Neutrophil (primary cell): Measurements from ENCODE around the gene GAL.

ENCODE experiments used
- H3K27ac ChIP-seq: fragments of 200-600 bp; sonication (generic); 2 replicates; pipeline ENCODE4 v1.5.1; 2016; ENCODE audit warnings: mild to moderate bottlenecking, moderate library complexity
- H3K27me3 ChIP-seq: fragments of 200-600 bp; sonication (generic); 2 replicates; pipeline ENCODE4 v1.6.0; 2016; ENCODE audit warnings: mild to moderate bottlenecking
- H3K36me3 ChIP-seq: fragments of 200-600 bp; sonication (generic); 2 replicates; pipeline ENCODE4 v1.5.1; 2017
- H3K4me1 ChIP-seq, 2 experiments: fragments of 200-600 bp in 1 of 2; sonication (generic) in 1 of 2; 1 replicate in 1 of 2; 2 replicates in 1 of 2; pipeline versions ENCODE4 v1.5.1 to v1.6.1; 2013 to 2016; ENCODE audit warnings: low read depth in 1 of 2, low read length in 1 of 2, mild to moderate bottlenecking in 1 of 2, moderate library complexity in 1 of 2; ENCODE audit not compliant: control insufficient read depth in 1 of 2, insufficient read depth in 1 of 2
- H3K4me3 ChIP-seq, 2 experiments: fragments of 200-600 bp in 1 of 2; sonication (generic) in 1 of 2; 1 replicate in 1 of 2; 2 replicates in 1 of 2; pipeline ENCODE4 v1.5.1; 2013 to 2016; ENCODE audit warnings: low read depth in 1 of 2, low read length in 1 of 2, mild to moderate bottlenecking in 1 of 2, moderate library complexity in 1 of 2
- H3K9me3 ChIP-seq: fragments of 200-600 bp; sonication (generic); 2 replicates; pipeline ENCODE4 v1.5.1; 2016
- CTCF ChIP-seq: fragments of 200-600 bp; sonication (generic); IDR thresholded peaks from 2 replicates; pipeline ENCODE4 v1.5.1; 2016; ENCODE audit warnings: antibody characterized with exemption

Gene GAL

GRCh38 chr11:68673306-68673945 lies 10.9 kb upstream of the GAL start:
- H3K27ac ChIP-seq = no peak overlapping the region
- peaks cover 19% of the 10 kb centered on the region for H3K27me3 ChIP-seq
- H3K4me1 ChIP-seq = no peaks in the 10 kb centered on the region
- H3K9me3 ChIP-seq = no peaks in the 10 kb centered on the region
- no peak for TF ChIP-seq CTCF
- H3K36me3 ChIP-seq = no peaks in the 10 kb centered on the region
- H3K4me3 ChIP-seq = no peak overlapping the region

GRCh38 chr11:68673991-68674390 lies 10.4 kb upstream of the GAL start:
- Histone ChIP-seq H3K36me3 (no peaks in the 10 kb centered on the region), H3K27me3 (peaks cover 19% of the 10 kb centered on the region), H3K27ac (no peak overlapping the region), H3K9me3 (no peaks in the 10 kb centered on the region), H3K4me3 (no peak overlapping the region), H3K4me1 (no peaks in the 10 kb centered on the region)
- TF ChIP-seq CTCF = no peak

GRCh38 chr11:68674461-68674860 lies 9.9 kb upstream of the GAL start:
- H3K36me3 ChIP-seq = no peaks in the 10 kb centered on the region
- H3K27ac ChIP-seq = no peak overlapping the region
- no peaks in the 10 kb centered on the region for H3K9me3 ChIP-seq
- no peaks in the 10 kb centered on the region for H3K4me1 ChIP-seq
- H3K4me3 ChIP-seq = no peak overlapping the region
- no peak for TF ChIP-seq CTCF
- peaks cover 19% of the 10 kb centered on the region for H3K27me3 ChIP-seq

- Histone ChIP-seq H3K4me3 (no peak overlapping the region), H3K4me1 (no peaks in the 10 kb centered on the region), H3K27me3 (peaks cover 27% of the 10 kb centered on the region), H3K36me3 (no peaks in the 10 kb centered on the region), H3K27ac (no peak overlapping the region), H3K9me3 (no peaks in the 10 kb centered on the region)
- no peak for TF ChIP-seq CTCF
These were observed 6.9 kb upstream of the GAL start for GRCh38 chr11:68677432-68677831.

GRCh38 chr11:68678031-68678441 lies 6.3 kb upstream of the GAL start:
- no peak overlapping the region for H3K4me3 ChIP-seq
- H3K4me1 ChIP-seq = no peaks in the 10 kb centered on the region
- no peaks in the 10 kb centered on the region for H3K36me3 ChIP-seq
- TF ChIP-seq CTCF = no peak
- H3K27me3 ChIP-seq = peaks cover 28% of the 10 kb centered on the region
- H3K9me3 ChIP-seq = no peaks in the 10 kb centered on the region
- no peak overlapping the region for H3K27ac ChIP-seq
